GM12864 (cell line): Measurements from ENCODE around the gene CLIC5.

Source experiments
- DNase-seq: peaks from one replicate; pipeline ENCODE4 v3.0.0-alpha.2; 2011; ENCODE audit warnings: low read depth
- H3K4me3 ChIP-seq: 2 replicates; pipeline ENCODE4 v1.5.1; 2011; ENCODE audit warnings: mild to moderate bottlenecking, low read depth, low read length, control low read depth
- CTCF ChIP-seq: IDR thresholded peaks from 2 replicates; pipeline ENCODE4 v1.5.1; 2011; ENCODE audit warnings: low read depth, mild to moderate bottlenecking, moderate library complexity, low read length, control low read depth, inconsistent platforms; ENCODE audit errors: missing control alignments

The CLIC5 gene

GRCh38 chr6:45959534-45960145 is 56.0 kb downstream of the CLIC5 start:
- TF ChIP-seq CTCF = no peak
- no peak for DNase-seq
- H3K4me3 ChIP-seq = no peak overlapping the region

GRCh38 chr6:45956663-45957062 is 59.0 kb downstream of the CLIC5 start:
- TF ChIP-seq CTCF = no peak
- no peak overlapping the region for H3K4me3 ChIP-seq
- no peak for DNase-seq

- TF ChIP-seq CTCF = no peak
- H3K4me3 ChIP-seq = no peak overlapping the region
- no peak for DNase-seq
These were observed 59.5 kb downstream of the CLIC5 start for GRCh38 chr6:45956176-45956575.

- H3K4me3 ChIP-seq = no peak overlapping the region
- TF ChIP-seq CTCF = no peak
- DNase-seq = no peak
These were observed 60.1 kb downstream of the CLIC5 start for GRCh38 chr6:45955597-45955996.

GRCh38 chr6:45952546-45952945 is 63.1 kb downstream of the CLIC5 start:
- no peak for DNase-seq
- H3K4me3 ChIP-seq = no peak overlapping the region
- no peak for TF ChIP-seq CTCF

GRCh38 chr6:45952168-45952529 is 63.5 kb downstream of the CLIC5 start:
- no peak for TF ChIP-seq CTCF
- no peak for DNase-seq

More at GRCh38 chr6:45952168-45952529, 63.5 kb downstream of the CLIC5 start:
- no peak overlapping the region for H3K4me3 ChIP-seq
